ENCODE data around the gene CFAP54. TPM values are rescaled to one million over a fixed set of nuclear protein-coding genes. Genes with fewer than 3 reads are reported as not detected.

Gene CFAP54
- total RNA-seq, 1 donor from 2014 or later: 1.7 TPM

DNA sequence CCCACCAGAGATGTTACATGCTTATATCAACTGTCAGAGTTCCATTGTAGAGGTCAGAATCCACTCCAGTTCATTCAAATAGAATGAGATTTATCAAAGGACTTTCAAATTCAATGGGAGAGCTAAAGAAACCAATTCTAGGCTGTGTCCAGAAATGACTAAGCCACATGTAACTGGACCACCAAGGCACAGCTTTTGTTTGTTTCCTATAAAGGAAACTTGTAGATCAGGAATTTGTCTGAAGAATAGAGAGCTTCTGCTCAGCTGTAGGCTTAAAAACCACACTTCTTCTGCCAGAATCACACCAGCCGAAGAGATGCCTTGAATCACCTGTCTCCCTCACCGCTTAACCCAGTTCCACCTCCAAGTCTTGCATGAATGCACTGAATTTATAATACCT is 283.7 kb downstream of the CFAP54 start:
- H3K27me3 ChIP-seq: no peaks in the 10 kb centered on the region
- intact Hi-C loops (cut with DNase I): no loop called here
- H3K9me3 ChIP-seq: no peaks in the 10 kb centered on the region
- H3K4me1 ChIP-seq: no peaks in the 10 kb centered on the region
- DNase-seq (ENCODE audit: extremely low spot score in 2 of 2): no peak
- TF ChIP-seq POLR2AphosphoS5 (IDR thresholded peaks at IDR 0.05; ENCODE audit: insufficient read depth in 1 of 2, low read depth in 1 of 2) (no peak), POLR2A (IDR thresholded peaks at IDR 0.05) (no peak)
- TF ChIP-seq, protein P1, sequence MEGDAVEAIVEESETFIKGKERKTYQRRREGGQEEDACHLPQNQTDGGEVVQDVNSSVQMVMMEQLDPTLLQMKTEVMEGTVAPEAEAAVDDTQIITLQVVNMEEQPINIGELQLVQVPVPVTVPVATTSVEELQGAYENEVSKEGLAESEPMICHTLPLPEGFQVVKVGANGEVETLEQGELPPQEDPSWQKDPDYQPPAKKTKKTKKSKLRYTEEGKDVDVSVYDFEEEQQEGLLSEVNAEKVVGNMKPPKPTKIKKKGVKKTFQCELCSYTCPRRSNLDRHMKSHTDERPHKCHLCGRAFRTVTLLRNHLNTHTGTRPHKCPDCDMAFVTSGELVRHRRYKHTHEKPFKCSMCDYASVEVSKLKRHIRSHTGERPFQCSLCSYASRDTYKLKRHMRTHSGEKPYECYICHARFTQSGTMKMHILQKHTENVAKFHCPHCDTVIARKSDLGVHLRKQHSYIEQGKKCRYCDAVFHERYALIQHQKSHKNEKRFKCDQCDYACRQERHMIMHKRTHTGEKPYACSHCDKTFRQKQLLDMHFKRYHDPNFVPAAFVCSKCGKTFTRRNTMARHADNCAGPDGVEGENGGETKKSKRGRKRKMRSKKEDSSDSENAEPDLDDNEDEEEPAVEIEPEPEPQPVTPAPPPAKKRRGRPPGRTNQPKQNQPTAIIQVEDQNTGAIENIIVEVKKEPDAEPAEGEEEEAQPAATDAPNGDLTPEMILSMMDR (IDR thresholded peaks at IDR 0.05): no peak
- H3K4me3 ChIP-seq: no peak overlapping the region
- no peak overlapping the region for H3K27ac ChIP-seq
- no peaks in the 10 kb centered on the region for H3K36me3 ChIP-seq

DNA sequence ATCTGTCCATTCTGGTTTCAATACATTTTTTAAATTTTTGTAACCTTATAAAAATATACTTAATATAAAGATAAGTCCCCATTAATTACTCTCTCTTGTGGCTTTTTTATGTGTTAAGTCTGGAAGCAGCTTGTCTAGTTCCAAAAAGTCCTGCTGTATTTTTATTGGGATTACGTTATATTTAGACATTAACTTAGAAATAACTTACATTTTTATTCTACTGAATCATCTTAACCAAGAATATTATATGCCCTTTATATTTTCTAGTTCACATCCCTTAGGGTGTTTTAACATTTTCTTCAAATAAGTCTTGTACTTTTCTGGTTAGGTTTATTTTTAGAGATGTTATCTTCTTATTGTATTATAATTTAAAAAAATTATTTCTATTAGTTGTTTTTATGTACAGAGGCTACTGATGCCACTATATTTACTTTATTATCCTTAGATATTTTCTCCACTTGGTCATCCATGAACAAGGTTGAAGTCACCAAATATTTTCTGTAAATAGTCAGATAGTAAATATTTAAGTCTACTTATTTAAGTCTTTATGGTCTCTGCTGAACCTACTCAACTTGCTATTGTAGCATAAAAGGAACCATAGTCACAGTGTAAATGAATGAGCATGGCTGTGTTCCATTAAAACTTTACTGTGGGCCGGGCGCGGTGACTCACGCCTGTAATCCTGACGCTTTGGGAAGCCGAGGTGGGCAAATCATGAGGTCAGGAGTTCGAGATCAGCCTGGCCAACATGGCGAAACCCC is 285.3 kb downstream of the CFAP54 start:
- intact Hi-C loops (cut with DNase I): no loop called here
- H3K36me3 ChIP-seq: no peaks in the 10 kb centered on the region
- no peaks in the 10 kb centered on the region for H3K4me1 ChIP-seq
- no peaks in the 10 kb centered on the region for H3K9me3 ChIP-seq
- TF ChIP-seq POLR2A (IDR thresholded peaks at IDR 0.05) (no peak), POLR2AphosphoS5 (IDR thresholded peaks at IDR 0.05; ENCODE audit: insufficient read depth in 1 of 2, low read depth in 1 of 2) (no peak)
- TF ChIP-seq, protein P1 (IDR thresholded peaks at IDR 0.05): no peak
- no peak overlapping the region for H3K27ac ChIP-seq
- no peak for DNase-seq (ENCODE audit: extremely low spot score in 2 of 2)
- H3K4me3 ChIP-seq: no peak overlapping the region
- no peaks in the 10 kb centered on the region for H3K27me3 ChIP-seq

DNA sequence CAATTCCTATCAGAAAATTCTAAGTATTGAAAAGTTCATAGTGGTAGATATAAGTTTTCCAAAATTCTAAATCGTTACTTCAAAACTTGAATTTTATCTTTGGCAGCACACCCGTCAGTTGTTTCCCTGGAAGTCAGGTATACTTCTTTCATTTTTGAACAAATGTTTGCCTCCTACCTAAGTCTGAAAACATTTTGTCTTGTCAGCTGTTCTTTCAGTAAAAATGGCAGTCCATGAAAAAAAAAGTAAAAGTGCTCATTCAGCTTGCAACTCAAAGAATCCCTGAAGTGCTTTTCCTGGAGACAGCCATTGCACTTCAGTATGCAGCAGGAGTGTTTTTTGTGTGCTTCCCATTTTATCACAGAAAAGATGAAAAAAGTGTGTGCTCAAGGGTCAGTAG is 287.5 kb downstream of the CFAP54 start:
- Histone ChIP-seq H3K27me3 (no peaks in the 10 kb centered on the region), H3K4me1 (no peaks in the 10 kb centered on the region), H3K27ac (no peak overlapping the region), H3K36me3 (no peaks in the 10 kb centered on the region), H3K4me3 (no peak overlapping the region), H3K9me3 (no peaks in the 10 kb centered on the region)
- intact Hi-C loops (cut with DNase I): no loop called here
- TF ChIP-seq POLR2AphosphoS5 (IDR thresholded peaks at IDR 0.05; ENCODE audit: insufficient read depth in 1 of 2, low read depth in 1 of 2): no peak
- no peak for TF ChIP-seq POLR2A (IDR thresholded peaks at IDR 0.05)
- TF ChIP-seq, protein P1 (IDR thresholded peaks at IDR 0.05): no peak
- no peak for DNase-seq (ENCODE audit: extremely low spot score in 2 of 2)

DNA sequence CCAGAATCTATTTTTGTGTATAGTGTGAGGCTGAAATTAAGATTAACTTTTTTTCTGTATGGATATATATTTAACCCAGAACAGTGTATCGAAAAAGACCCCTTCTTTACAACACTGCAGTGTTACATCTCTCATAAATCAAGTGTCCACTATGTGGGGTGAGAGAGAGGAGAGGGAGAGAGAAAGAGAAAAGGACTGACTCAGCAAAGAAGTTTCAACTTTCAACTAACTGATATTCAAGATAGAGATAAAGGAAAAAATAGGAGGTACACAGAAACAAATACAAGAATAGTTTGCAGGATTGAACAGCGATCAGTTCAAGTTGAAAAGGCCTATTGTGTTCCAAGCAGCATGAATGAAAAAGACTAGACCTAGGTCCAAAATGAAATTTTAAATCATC is 291.0 kb downstream of the CFAP54 start:
- no peak for DNase-seq (ENCODE audit: extremely low spot score in 2 of 2)
- H3K9me3 ChIP-seq: no peaks in the 10 kb centered on the region
- TF ChIP-seq POLR2A (IDR thresholded peaks at IDR 0.05): no peak
- no peak for TF ChIP-seq POLR2AphosphoS5 (IDR thresholded peaks at IDR 0.05; ENCODE audit: insufficient read depth in 1 of 2, low read depth in 1 of 2)
- TF ChIP-seq, protein P1 (IDR thresholded peaks at IDR 0.05): no peak
- no peaks in the 10 kb centered on the region for H3K36me3 ChIP-seq
- H3K27ac ChIP-seq: no peak overlapping the region
- H3K4me1 ChIP-seq: no peaks in the 10 kb centered on the region
- H3K27me3 ChIP-seq: no peaks in the 10 kb centered on the region
- no peak overlapping the region for H3K4me3 ChIP-seq
- intact Hi-C loops (cut with DNase I): loop anchor here (5.0 kb wide), 1 partner anchor 1702 kb away; no protein-coding TSS in a partner anchor

DNA sequence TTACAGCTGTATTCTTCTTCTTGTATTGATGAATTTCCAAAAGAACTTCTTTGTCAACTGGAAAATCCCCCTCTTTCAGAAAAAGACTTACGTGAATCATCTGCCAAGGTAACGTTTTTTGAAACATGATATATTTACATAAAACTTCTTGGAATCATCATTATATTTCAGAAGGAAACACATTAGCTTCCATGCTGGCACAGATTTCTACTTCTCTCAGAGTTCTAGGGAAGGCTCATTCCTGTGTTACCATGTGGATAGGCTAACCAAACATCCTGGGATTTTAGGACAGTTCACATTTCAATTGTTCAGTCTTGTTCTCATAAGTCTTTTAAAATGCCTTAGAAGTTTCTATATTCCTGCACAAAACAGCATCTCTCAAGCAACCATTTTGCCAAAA is 297.4 kb downstream of the CFAP54 start:
- intact Hi-C loops (cut with DNase I): no loop called here

More for the DNA sequence above, 297.4 kb downstream of the CFAP54 start:
- DNase-seq (ENCODE audit: extremely low spot score in 2 of 2): no peak
- no peaks in the 10 kb centered on the region for H3K36me3 ChIP-seq
- no peak overlapping the region for H3K27ac ChIP-seq
- no peak overlapping the region for H3K4me3 ChIP-seq
- H3K9me3 ChIP-seq: no peaks in the 10 kb centered on the region
- H3K4me1 ChIP-seq: no peaks in the 10 kb centered on the region
- no peaks in the 10 kb centered on the region for H3K27me3 ChIP-seq
- TF ChIP-seq POLR2AphosphoS5 (IDR thresholded peaks at IDR 0.05; ENCODE audit: insufficient read depth in 1 of 2, low read depth in 1 of 2): no peak
- no peak for TF ChIP-seq POLR2A (IDR thresholded peaks at IDR 0.05)
- TF ChIP-seq, protein P1 (IDR thresholded peaks at IDR 0.05): no peak
